Measurements from ENCODE around the gene UPK3A.

UPK3A gene

DNA sequence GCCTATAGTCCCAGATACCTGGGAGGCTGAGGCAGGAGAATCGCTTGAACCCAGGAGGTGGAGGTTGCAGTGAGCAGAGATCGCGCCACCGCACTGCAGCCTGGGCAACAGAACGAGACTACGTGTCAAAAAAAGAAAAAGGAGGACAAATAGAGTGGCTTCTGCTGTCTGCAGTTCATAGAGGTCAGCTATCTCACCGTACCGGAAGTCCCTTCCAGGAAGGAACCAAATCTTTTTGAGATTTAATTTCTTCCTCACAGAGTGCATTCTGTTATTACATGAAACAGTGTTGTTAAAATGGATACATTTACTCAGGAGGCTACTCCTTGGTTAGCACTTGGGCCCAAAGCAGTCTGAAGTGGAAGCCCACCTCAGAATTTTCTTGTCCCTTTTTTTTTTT, 58.4 kb downstream of the UPK3A start:
- TF ChIP-seq SPI1 (IDR thresholded peaks at IDR 0.05; ENCODE audit: borderline replicate concordance, low read depth) (no peak), POLR2AphosphoS5 (IDR thresholded peaks at IDR 0.05; ENCODE audit: low read depth) (no peak), GABPA (IDR thresholded peaks at IDR 0.05; ENCODE audit: low read depth) (no peak), CTCF (IDR thresholded peaks at IDR 0.05; ENCODE audit: insufficient read depth, low read length) (no peak), REST (IDR thresholded peaks at IDR 0.05; ENCODE audit: insufficient replicate concordance, low read depth) (no peak)
- DNase-seq (ENCODE audit: low read depth in 1 of 2, low spot score in 1 of 2) = no peak
- no peak overlapping the region for H3K27ac ChIP-seq (replicated peaks)
- no peak overlapping the region for H3K4me3 ChIP-seq (replicated peaks; ENCODE audit: insufficient read depth, low read length)
- no peaks in the 10 kb centered on the region for H3K27me3 ChIP-seq (ENCODE audit: insufficient read depth, poor library complexity, severe bottlenecking)

DNA sequence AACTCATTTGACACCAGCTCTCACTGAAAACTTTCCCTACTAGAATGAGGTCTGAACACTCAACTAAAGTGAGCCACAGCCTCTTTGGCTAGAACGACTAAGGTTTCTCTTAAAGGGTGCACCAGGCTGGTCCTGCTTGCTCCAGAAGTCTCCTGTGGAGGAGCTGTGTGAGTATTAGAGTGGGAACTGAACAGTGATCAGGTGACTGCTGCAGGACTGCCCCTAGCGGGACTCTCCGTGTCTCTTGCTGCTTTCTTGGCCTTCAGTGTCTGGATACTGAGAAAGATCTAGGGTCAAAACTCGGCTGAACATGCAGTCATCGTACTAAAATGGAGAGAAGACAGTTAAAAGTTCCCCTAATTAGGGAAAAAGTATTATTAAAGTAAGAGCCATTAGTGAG, 59.6 kb downstream of the UPK3A start:
- H3K27ac ChIP-seq (replicated peaks) = no peak overlapping the region
- TF ChIP-seq SPI1 (IDR thresholded peaks at IDR 0.05; ENCODE audit: borderline replicate concordance, low read depth) = no peak
- TF ChIP-seq POLR2AphosphoS5 (IDR thresholded peaks at IDR 0.05; ENCODE audit: low read depth) = no peak
- TF ChIP-seq CTCF (IDR thresholded peaks at IDR 0.05; ENCODE audit: insufficient read depth, low read length) = no peak
- no peak for DNase-seq (ENCODE audit: low read depth in 1 of 2, low spot score in 1 of 2)
- H3K4me3 ChIP-seq (replicated peaks; ENCODE audit: insufficient read depth, low read length) = no peak overlapping the region
- H3K27me3 ChIP-seq (ENCODE audit: insufficient read depth, poor library complexity, severe bottlenecking) = no peaks in the 10 kb centered on the region
